ENCODE results near the gene ITGA6.

GRCh38 chr2:172409042-172409441 is 18.3 kb upstream of the ITGA6 start:
- TF ChIP-seq, protein P1, sequence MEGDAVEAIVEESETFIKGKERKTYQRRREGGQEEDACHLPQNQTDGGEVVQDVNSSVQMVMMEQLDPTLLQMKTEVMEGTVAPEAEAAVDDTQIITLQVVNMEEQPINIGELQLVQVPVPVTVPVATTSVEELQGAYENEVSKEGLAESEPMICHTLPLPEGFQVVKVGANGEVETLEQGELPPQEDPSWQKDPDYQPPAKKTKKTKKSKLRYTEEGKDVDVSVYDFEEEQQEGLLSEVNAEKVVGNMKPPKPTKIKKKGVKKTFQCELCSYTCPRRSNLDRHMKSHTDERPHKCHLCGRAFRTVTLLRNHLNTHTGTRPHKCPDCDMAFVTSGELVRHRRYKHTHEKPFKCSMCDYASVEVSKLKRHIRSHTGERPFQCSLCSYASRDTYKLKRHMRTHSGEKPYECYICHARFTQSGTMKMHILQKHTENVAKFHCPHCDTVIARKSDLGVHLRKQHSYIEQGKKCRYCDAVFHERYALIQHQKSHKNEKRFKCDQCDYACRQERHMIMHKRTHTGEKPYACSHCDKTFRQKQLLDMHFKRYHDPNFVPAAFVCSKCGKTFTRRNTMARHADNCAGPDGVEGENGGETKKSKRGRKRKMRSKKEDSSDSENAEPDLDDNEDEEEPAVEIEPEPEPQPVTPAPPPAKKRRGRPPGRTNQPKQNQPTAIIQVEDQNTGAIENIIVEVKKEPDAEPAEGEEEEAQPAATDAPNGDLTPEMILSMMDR (IDR thresholded peaks at IDR 0.05; ENCODE audit: insufficient read depth, low read depth, low read length), result no peak
- TF ChIP-seq EZH2 (IDR thresholded peaks at IDR 0.05; ENCODE audit: insufficient read depth, low read length), result no peak

Measured in astrocyte (in vitro differentiated cells and primary cell).